ENCODE measurements around the gene TIMM44. TPM values are rescaled to one million over a fixed set of nuclear protein-coding genes. Genes with fewer than 3 reads are reported as not detected.
"Not testable (repeated sequence)": the region's sequence is repeated elsewhere in the genome, so short reads cannot be mapped to it uniquely, and the experiment has no call there.

TIMM44 gene
- total and polyA plus RNA-seq, 10 of the 15 experiments (the other 5 are each of a cell fraction or from before 2014, with no cell fraction given), result 6.6 to 90.7 (median 57.6) TPM

DNA sequence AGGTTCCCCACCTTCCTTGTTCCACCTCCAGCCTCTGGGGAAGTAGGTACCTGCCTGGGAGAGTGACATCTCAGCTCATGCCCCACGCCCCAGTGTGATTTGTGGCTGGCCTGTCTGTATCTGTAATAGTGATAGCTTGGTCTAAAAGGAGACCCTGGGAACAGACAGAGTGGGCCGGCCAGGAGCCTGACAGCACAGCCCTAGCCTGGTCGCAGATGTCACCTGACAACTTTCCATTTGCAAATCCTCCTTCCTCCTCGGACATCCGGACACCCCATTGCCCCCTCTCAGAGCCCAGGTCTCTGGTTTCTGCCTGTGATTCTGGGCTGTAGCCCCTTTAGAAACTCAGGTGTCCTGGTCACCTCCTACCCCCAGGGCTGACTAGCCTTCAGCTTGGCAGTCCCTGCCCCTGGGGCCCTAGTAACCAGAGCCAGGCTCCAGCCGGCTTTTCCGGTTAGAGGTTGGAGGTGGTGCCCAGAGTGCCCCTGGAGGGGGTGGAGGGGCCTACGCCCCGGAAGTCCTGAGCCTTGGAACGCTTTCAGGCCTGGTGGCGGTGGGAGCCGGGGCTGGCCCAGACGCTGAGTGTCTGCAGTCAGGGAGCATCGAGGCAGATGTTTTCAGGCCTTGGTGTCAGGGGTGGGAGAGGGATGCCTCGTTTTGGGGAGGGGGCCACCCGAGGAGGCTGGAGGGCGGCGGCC is 48.7 kb downstream of the TIMM44 start:
- H3K9ac ChIP-seq (ENCODE audit: control insufficient read depth, insufficient read depth, low read length), result no peak overlapping the region
- SMC1A ChIA-PET (ENCODE audit: uncharacterized antibody, unreplicated experiment), result no interaction called here
- in situ Hi-C loops (cut with MboI), result no loop called here

DNA sequence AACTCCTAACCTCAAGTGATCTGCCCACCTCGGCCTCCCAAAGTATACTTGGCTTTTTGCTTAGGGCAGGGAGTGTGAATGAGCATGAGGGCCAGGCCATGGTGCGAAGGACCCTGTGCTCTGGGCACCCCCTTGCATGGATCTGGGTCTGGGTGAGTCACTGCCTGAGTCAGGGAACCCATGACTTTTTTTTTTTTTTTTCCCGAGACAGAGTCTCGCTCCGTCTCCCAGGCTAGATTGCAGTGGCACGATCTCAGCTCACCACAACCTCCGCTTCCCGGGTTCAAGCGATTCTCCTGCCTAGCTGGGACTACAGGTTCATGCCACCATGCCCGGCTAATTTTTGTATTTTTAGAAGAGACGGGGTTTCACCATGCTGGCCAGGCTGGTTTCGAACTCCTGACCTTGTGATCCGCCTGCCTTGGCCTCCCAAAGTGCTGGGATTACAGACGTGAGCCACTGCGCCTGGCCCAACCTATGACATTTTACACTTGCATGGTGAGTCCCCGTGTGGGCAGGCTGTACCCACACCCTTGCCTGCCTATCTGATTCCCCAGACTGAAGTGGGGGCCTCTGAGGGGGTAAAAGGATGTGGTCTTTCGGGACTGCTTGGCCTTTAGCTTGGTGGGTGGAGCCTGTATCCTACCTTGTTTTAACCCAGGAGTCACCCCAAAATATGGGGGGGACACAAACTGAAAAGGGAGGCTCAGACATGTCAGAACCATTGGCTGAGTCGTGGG is 49.9 kb downstream of the TIMM44 start:
- CTCF ChIA-PET; in situ Hi-C loops (cut with MboI); ATAC-seq; SMC1A ChIA-PET (ENCODE audit: uncharacterized antibody, unreplicated experiment); POLR2A ChIA-PET; H3K9me3 ChIP-seq (replicated peaks; ENCODE audit: control insufficient read depth, insufficient read depth, low read length); H4K20me1 ChIP-seq (ENCODE audit: control insufficient read depth, insufficient read depth); RAD21 ChIA-PET (ENCODE audit: unreplicated experiment); intact Hi-C loops (cut with micrococcal nuclease; ENCODE audit: unreplicated experiment); H3K27ac ChIP-seq (ENCODE audit: control insufficient read depth, insufficient read depth); H3K4me3 ChIP-seq; H3K79me2 ChIP-seq (ENCODE audit: control insufficient read depth, insufficient read depth, low read length); H3K36me3 ChIP-seq (ENCODE audit: control insufficient read depth in 2 of 2, insufficient read depth in 2 of 2, low read length in 1 of 2); H3K4me2 ChIP-seq (ENCODE audit: control insufficient read depth, insufficient read depth); BruUV-seq (replicated peaks); H3K27me3 ChIP-seq (replicated peaks in 1 of 2; ENCODE audit: control insufficient read depth in 2 of 2, insufficient read depth in 2 of 2, low read length in 1 of 2); H3K9ac ChIP-seq (ENCODE audit: control insufficient read depth, insufficient read depth, low read length); H2AFZ ChIP-seq (ENCODE audit: control insufficient read depth, low read depth, low read length); FAIRE-seq; DNase-seq (ENCODE audit: low read depth, low spot score); H3K4me1 ChIP-seq (ENCODE audit: control insufficient read depth, insufficient read depth, low read length): not testable (repeated sequence)
- 49% methylated on average over 11 of the region's 18 CpGs for WGBS (ENCODE audit: insufficient coverage, insufficient replicate concordance, low lambda C conversion rate, missing lambda C conversion rate)

More for the DNA sequence above, 48.7 kb downstream of the TIMM44 start:
- ChIA-PET RAD21 (ENCODE audit: unreplicated experiment) (no interaction called here), CTCF (no interaction called here), POLR2A (no interaction called here)
- peak; percentile 21; the same call in 2 of the 3 replicates for ATAC-seq
- Histone ChIP-seq H2AFZ (ENCODE audit: control insufficient read depth, low read depth, low read length) (no peak overlapping the region), H4K20me1 (ENCODE audit: control insufficient read depth, insufficient read depth) (no peaks in the 10 kb centered on the region), H3K4me3 (no peak overlapping the region), H3K79me2 (ENCODE audit: control insufficient read depth, insufficient read depth, low read length) (no peaks in the 10 kb centered on the region), H3K27me3 (replicated peaks in 1 of 2; ENCODE audit: control insufficient read depth in 2 of 2, insufficient read depth in 2 of 2, low read length in 1 of 2) (no peaks in the 10 kb centered on the region; a peak in 1 of 4 replicates), H3K4me2 (ENCODE audit: control insufficient read depth, insufficient read depth) (no peak overlapping the region), H3K4me1 (ENCODE audit: control insufficient read depth, insufficient read depth, low read length) (no peaks in the 10 kb centered on the region), H3K27ac (ENCODE audit: control insufficient read depth, insufficient read depth) (no peak overlapping the region), H3K9me3 (replicated peaks; ENCODE audit: control insufficient read depth, insufficient read depth, low read length) (no peaks in the 10 kb centered on the region), H3K36me3 (ENCODE audit: control insufficient read depth in 2 of 2, insufficient read depth in 2 of 2, low read length in 1 of 2) (no peaks in the 10 kb centered on the region)
- BruUV-seq (replicated peaks), result no TSS peak
- WGBS (ENCODE audit: insufficient coverage, insufficient replicate concordance, low lambda C conversion rate, missing lambda C conversion rate), result 43% methylated on average over 18 of the region's 18 CpGs
- intact Hi-C loops (cut with micrococcal nuclease; ENCODE audit: unreplicated experiment), result no loop called here
- DNase-seq (ENCODE audit: low read depth, low spot score), result no peak
- no peak for FAIRE-seq
- TF ChIP-seq PML (IDR thresholded peaks at IDR 0.05; ENCODE audit: low read length), result no peak
- no peak for TF ChIP-seq NFYB (IDR thresholded peaks at IDR 0.05; ENCODE audit: insufficient read depth, low read depth, low read length)
- no peak for TF ChIP-seq SRF (IDR thresholded peaks at IDR 0.05; ENCODE audit: low read depth in 2 of 2, low read length in 2 of 2)
- no peak for TF ChIP-seq SMARCA5 (IDR thresholded peaks at IDR 0.05)
- TF ChIP-seq KLF5 (IDR thresholded peaks at IDR 0.05; ENCODE audit: partially characterized antibody), result no peak
- TF ChIP-seq, protein P1, sequence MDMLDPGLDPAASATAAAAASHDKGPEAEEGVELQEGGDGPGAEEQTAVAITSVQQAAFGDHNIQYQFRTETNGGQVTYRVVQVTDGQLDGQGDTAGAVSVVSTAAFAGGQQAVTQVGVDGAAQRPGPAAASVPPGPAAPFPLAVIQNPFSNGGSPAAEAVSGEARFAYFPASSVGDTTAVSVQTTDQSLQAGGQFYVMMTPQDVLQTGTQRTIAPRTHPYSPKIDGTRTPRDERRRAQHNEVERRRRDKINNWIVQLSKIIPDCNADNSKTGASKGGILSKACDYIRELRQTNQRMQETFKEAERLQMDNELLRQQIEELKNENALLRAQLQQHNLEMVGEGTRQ (IDR thresholded peaks at IDR 0.05; ENCODE audit: borderline replicate concordance, low read depth, low read length), result no peak
- TF ChIP-seq, protein P2, sequence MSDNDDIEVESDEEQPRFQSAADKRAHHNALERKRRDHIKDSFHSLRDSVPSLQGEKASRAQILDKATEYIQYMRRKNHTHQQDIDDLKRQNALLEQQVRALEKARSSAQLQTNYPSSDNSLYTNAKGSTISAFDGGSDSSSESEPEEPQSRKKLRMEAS (IDR thresholded peaks at IDR 0.05; ENCODE audit: low read depth, low read length), result no peak
- no peak for TF ChIP-seq NBN (IDR thresholded peaks at IDR 0.05)
- TF ChIP-seq NR2C1 (IDR thresholded peaks at IDR 0.05), result no peak

Measured in GM12878 (cell line).